NCI-H526 treated with DMSO at 0.1 percent for 48 hours (cell line): ENCODE results near the gene CAPN11.

Source experiments
- DNase-seq: peaks from one replicate; lab custom pipeline; 2025; lab: John Stamatoyannopoulos, UW

The CAPN11 gene

GRCh38 chr6:44158770-44159228, at the start of gene CAPN11:
Gene CAPN11 (plus strand): TSS chr6:44158820. CDS start chr6:44158849, 29 bp downstream.
- DNase-seq = no peak

- DNase-seq = no peak
These were observed 49.4 kb upstream of the CAPN11 start for GRCh38 chr6:44109212-44109611.

GRCh38 chr6:44110005-44110676, 48.5 kb upstream of the CAPN11 start:
- no peak for DNase-seq

DNA sequence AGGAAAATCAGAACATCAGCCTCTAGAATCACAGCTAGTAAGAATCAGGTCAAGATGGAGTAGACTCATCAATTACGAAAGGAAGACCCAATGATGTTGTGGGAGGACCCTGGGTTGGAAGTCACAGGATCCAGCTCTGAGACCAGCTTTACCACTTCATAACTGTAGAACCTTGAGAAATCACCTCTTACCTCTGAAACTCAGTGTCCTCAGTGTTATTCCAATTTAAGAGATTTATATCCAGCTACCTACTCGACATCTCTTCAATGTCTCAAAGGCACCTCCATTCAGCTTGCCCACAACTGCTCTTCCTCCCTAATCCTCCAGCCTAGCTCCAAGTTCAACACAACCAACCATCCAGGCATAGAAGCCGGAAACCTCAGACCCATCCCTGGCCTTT, 47.7 kb upstream of the CAPN11 start:
- DNase-seq = no peak

- no peak for DNase-seq
These were observed 46.9 kb upstream of the CAPN11 start for GRCh38 chr6:44111434-44112417.

DNA sequence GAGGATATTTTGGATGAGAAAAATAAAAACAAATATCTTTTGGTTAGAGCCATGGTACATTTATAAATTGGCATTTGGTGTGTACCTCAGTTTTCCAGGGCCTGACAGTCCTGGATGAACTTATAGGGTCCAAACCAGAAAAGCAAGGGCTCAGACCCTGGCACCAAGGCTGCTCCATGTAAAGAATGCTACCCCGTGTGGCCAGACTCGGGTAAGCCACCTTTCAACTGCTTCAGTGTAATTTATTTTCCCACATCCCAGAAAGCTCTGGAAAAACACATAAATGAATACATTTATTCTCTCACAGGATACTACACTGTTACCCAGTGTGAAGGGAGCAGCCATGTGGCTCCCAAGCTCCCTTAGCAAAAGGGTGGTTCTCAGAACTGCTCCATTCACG, 45.2 kb upstream of the CAPN11 start:
- no peak for DNase-seq

GRCh38 chr6:44115866-44116265, 42.8 kb upstream of the CAPN11 start:
- no peak for DNase-seq

DNA sequence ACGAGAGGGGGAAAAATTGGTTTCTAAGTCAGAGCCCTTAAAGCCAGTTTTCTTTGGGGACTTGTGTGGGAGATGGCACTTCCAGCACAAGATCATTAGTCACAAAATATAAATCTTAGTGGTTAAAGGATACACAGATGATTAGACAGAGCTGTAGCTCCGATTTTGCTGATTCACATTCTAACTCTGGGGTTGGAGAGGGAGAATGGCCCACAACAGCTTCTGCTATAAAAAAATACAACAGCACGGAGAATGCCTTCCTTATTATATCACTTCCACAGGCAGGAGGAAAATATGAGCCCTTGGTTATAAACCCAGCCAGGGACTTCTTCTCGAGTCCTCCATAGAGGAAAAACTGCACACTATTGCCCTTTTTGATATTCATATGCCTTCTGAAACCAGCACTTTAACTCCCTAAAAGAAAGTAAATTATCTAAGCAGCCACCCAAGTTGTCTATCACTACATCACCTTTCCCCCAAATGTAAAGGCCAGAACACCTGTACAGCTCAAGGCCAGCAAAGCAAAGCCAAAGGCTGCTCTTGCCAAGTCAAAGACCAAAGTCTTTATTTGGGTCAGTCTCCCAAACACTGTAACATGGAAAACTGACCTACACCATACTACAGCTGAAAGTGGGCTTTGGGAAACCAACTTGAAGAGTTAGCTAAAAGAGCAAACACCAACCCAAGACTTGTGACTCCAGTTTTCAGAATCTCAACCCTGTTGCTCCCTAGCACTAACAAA, 41.8 kb upstream of the CAPN11 start:
- DNase-seq = no peak

DNA sequence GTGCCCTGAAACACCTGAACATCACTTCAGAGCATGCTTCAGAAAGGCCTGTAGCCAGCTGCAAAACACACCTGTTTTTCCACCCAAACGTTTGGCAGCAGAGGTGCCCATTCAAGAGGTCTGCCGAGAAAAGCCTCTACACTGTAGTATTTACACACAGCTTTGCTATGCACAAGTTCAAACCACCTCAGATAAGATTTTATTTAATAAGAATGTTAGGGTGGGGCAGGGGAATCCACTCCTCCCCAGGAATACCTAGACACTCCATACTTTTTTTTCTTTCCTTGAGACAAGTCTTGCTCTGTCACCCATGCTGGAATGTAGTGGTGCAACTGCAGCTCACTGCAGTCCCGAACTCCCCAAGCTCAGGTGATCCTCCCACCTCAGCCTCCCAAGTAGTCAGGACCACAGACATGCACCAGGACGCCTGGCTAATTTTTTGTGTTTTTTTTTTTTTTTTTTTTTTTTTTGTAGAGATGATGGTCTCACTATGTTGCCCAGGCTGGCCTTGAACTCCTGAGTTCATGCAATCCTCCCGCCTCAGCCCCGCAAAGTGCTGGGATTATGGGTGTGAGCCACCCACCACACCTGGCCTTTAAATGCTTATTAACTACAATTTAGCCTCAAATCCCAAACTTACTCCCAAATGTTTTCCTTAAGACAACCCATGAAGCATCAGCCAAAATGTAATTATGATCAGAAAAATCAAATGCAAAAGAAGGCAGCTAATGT, 41.1 kb upstream of the CAPN11 start:
- DNase-seq = no peak

DNA sequence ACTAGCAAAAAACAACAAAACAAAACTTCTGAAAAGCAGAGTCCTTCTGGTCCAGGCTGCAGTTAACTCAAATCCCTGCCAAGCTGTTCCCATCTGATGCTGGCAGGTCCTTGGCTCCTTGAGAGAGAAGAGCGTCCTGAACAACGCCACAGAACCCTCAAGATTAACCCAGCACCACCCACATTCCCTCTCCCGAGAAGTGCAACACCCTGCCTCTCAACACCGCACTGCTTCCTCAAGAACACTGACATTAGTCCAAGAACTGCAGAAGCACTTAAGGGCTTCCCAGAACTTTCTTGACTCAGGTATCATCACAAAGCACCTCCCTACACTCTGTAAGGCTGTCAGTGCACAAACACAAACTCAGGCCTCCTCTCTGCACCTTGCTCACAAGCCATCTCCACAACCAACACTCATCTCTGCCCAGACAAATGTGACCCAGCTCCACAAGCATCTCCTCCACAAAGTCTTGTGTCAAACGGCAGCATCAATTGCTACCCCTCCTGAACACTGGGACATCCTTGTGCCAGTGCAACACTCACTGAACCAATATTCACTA, 38.8 kb upstream of the CAPN11 start:
- no peak for DNase-seq

GRCh38 chr6:44120692-44121443, 37.8 kb upstream of the CAPN11 start:
- no peak for DNase-seq

DNA sequence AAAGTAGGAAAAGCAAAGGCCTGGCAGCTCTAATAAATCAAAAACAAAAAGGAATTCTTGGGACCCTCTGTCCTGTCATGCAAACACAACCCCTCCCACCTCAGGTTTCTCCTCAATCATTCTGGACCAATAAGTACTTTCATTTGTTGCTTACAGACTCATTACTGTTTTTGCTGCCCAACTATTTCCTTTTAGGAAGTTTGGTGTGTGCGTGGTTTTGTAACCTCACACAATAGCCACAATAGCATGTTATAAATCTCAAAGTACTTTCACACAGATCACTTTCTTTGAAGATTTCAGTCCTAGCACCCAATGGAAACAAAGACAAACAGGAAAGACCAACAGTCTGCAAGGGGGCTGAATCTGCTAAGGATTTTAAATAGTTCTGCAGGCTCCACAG, 35.8 kb upstream of the CAPN11 start:
- DNase-seq = no peak

DNA sequence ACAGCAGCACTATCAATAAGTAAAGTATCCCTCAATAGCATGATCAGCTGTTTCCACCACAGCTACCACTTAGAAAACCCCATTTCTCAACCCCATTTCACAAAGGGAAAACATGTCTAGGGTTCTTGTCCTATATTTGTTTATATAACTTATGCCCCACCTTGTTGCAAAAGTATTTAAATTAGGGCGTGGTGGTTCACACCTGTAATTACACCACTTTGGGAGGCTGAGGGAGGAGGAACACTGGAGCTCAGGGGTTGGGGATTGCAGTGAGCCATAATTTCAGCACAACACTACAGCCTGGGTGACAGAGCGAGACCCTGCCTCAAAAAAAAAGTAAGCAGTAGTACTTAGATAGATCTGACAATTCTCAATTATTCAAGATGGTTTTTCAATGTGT, 35.1 kb upstream of the CAPN11 start:
- no peak for DNase-seq

DNA sequence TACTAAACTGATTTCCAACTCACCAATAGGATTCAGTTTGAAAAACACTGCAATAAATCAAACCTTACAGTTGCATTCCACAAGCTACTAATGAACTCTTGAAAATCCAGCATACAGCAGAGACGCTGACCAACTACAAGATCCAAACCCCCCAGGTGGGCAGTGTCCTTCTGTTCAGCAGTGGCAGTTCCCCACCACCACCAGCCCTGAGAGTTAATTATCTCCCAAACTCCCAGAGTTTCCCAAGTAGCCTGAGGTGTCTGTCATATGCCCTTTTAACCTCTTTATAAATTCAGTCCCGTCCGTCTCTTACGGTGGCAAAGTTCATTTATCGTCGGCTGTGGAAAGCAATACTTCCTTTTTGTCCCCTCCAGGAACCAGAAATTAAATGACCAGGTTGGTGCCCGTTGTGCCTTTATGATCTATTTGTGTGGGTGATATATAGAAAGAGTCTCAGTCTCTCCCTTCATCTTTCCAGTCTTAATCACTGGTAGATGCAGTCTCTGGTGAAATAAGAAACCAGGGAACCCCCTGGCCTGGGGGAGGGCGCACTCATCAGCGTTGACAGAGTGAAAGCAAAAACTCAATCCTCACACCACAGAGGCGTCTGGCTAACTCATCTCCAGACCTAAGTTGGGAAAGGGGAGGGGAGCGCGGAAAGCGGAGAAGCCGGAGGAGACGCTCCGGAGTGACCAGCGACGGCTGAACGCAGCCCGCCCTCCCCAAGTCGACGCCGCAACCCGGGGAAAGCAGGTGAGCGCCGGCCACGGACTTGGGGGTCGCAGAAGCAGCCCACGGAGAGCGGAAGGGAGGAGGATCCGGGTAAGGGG, 32.1 kb upstream of the CAPN11 start:
- peak; percentile 35 for DNase-seq

DNA sequence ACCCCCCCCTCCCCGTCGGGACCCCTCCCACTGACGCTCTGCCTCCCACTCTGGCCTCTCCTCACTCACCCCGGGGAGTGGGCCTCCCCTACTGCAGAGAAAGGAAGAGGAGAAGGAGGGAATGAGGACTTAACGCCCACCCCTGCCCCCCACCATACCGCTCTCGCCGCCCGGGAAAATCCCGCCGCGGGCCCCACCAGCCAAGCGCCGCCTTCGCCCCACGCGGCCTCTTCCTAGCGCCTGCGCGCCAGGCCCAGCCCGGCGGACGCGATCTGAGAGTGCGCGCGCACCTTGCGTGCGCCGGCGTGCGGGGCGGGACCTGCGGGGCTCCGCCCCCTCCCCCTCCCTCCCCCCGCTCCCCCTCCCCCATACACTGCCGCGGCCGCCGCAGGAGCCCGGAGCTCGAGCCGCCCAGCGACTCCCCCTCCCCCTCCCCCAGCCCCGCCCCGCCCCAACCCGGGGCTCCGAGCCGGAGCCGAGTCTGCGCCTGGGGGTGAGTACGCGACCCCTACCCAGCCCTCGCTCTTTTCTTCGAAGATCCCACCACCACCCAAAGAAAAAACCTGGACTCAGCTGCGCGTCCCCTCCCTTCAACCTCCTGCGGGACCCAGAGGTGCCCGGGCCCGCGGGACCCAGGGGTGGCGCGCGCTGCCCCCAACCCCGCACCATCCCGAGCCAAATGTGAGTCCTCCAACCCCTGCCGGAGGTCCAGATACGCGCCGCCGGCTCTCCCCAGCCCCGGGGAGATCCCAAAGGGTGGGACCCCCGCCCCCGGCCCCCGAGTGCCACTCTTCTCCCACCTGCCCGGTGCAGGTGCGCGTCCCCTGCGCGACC, 31.2 kb upstream of the CAPN11 start, which contains the start of the genes MRPL14 and TMEM63B:
Gene MRPL14 (minus strand): TSS at position 267 of the 834 bp plus-strand sequence. CDS start 10,841 bp downstream, outside the sequence.
Gene TMEM63B (plus strand): TSS at position 369 of the 834 bp plus-strand sequence. CDS start 7,031 bp downstream, outside the sequence.
- DNase-seq = peak; percentile 61

DNA sequence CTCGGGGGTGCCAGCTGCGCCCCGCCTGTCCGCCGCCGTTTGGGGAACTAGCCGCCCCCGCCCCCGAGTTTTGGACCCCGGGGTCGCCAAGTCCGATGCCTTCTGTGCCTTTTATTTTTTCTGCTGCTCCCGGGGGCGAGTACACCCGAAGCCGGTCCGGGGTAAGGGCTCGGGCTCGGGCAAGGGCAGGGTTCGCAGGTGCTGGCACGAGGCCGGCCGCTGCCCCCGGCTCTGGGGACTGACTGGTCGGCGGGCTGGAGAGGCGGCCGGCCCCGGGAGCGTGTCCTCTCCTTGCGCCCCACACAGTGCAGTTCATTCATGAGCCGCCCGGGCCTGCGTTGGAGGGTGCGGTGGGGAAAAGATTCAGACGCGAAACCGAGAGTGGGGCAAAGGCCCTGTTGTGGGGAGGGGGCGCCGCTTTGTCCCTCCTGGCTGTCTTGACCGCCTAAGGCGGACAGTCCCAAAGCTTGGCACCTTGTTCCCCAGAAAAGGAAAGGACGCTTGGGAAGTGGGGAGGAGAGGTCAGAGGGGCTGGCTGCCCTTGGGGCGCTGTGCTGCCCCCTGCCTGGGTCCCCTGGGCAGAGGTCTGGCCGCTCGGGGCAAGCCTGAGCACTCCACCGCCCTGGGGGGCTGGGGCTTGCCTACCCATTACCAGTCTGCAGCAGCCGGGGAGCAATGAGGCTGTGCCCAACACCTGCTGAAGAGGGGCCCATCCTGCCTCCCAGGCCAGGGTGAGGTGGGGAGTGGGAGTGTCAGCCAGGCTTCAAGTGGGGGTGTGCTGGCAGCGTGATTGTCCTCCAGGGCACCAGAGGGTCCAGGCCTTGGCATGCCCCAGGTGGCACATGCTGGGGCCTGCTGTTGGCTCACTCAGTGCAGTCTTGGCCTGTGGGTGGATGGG, 30.4 kb upstream of the CAPN11 start:
- no peak for DNase-seq

- no peak for DNase-seq
These were observed 28.7 kb upstream of the CAPN11 start for GRCh38 chr6:44129841-44130322.
